Islet of Langerhans (tissue), 1 donor: ENCODE measurements around the gene ZFYVE9.
"Not testable (repeated sequence)": the region's sequence is repeated elsewhere in the genome, so short reads cannot be mapped to it uniquely, and the experiment has no call there.

Experiments
- FAIRE-seq: peaks from one replicate; lab custom pipeline; 2011; peaks lifted over from hg19 to GRCh38; lab: Jason Lieb, UNC

Gene ZFYVE9

GRCh38 chr1:52141513-52142219, at the start of gene ZFYVE9:
Gene ZFYVE9, plus strand, starts transcription at chr1:52142089. Its CDS starts 91,118 bp downstream, at chr1:52233207.
- FAIRE-seq = no peak

- not testable (repeated sequence) for FAIRE-seq
Measured at GRCh38 chr1:52094300-52094699, 47.6 kb upstream of the ZFYVE9 start.

GRCh38 chr1:52096216-52096615, 45.7 kb upstream of the ZFYVE9 start:
- FAIRE-seq = no peak

DNA sequence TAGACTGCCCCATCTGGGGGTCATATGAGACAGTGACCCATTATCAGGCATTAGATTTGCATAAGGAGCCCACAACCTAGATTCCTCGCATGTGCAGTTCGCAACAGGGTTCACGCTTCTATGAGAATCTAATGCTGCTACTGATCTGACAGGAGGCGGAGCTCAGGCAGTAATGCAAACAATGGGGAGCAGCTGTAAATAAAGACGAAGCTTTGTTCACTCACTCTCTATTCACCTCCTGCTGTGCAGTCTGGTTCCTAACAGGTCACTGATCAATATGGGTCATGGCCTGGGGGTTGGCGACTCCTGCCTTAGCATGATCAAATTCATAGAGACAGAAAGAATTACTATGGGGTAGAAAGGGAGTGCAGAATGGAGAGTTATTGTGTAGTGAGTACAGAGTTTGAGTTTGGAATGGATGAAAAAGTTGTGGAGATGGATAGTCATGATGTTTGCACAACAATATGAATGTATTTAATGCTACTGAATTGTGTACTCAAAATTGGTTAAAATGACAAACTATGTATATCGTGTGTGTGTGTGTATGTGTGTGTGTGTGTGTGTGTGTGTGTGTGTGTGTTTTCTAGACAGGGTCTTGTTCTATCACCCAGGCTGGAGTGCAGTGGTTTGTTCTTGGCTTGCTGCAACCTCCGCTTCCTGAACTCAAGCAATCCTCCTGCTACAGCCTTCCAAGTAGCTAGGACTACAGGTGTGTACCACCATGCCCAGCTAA, 43.6 kb upstream of the ZFYVE9 start:
- FAIRE-seq = no peak

- no peak for FAIRE-seq
Measured at GRCh38 chr1:52102336-52103013, 39.4 kb upstream of the ZFYVE9 start.

GRCh38 chr1:52111492-52111891, 30.4 kb upstream of the ZFYVE9 start:
- FAIRE-seq = no peak

DNA sequence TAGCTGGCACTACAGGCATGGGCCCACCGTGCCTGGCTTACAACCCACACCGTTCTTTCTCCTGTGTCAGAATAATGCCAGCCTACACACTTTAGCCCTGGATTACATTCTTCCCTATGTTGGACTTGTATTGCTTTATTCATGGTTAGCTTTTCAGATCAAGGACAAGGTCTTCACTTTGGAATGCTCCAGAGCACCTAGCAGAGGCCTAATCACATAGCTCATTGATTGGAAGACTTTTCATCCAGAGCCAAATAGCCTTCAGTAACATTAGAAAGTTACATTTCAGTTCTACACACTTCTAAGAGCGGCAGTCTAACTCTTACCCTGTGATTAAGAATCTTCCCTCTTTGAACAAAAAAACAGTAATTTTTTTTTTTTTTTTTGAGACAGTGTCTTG, 29.4 kb upstream of the ZFYVE9 start:
- no peak for FAIRE-seq

- FAIRE-seq = no peak
Measured at GRCh38 chr1:52119301-52120079, 22.4 kb upstream of the ZFYVE9 start.

DNA sequence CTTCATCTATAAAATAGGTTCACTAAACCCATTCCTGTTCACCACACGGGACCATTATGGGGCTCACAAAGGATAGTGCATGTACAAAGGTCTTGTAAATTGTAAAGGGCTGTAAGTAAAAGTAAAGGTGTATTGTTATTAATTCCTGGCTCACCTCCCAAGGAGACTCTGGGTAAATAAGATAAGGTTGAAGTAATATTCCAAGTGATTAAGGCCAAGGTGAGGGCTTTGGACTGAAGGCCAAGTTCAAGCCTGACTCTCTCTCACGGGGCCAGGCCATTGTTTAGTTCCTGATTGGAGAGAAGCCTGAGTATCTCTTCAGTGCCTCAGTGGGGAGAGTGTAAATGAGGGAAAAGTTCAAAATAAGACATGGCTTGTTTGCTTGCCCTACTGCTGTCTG, 19.5 kb upstream of the ZFYVE9 start:
- no peak for FAIRE-seq

DNA sequence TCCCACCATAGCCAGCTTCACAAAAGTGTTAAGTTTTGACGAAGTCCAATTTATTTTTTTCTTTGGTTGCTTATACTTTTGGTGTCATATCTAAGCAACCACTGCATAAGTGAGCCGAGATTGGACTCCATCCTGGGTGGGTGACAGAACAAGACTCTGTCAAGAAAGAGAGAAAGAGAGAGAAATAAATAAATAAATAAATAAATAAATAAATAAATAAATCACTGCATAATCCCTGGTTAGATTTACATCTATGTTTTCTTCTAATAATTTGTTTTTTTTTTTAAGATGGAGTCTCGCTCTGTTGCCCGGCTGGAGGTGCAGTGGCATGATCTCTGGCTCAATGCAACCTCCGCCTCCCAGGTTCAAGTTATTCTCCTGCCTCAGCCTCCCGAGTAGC, 18.3 kb upstream of the ZFYVE9 start:
- FAIRE-seq = no peak

- FAIRE-seq = no peak
Measured at GRCh38 chr1:52125736-52126359, 16.0 kb upstream of the ZFYVE9 start.

DNA sequence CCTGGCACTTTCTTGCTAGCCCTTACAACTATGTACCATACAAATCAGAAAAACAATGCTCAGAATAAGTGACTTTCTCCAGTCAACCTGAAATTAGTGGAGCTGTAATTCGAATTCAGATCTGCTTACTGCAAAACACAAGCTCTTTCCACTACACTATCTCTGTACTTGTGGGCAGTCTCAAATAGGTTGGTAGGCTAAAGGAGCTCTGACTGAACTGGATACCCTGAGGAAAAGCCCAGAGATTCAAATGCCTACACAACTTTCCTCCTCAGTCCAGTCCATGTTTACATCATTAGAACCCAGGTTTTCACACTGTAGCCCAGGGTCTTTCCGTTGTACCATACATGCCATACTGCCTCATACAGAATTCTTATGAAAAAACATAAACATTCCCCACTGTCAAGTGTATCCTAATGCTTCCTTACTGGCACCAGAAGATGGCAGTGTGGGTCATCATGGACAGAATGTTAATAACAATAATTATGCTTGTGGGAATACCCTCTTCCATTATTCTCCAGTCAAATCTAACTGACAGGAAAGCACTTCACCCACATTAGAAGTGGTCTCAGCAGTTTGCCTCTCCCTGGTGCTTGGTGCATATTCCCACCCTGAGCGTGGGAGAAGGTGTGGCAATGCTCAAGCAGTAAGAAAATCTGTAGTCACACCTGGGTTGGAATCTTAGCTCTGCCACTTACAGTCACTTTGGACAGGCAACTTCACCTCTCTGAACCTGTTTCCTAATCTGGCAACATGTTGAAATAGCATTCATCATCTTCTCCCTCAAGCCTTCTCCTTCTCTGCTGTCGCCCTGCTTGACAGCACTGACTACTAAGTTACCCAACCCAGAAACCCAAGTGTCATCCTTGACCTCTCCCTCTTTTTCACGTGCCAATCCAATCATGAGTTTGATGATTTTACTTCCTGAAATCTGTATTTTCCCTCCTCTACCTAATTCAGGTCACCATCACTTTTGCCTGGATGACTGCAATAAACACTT, 14.4 kb upstream of the ZFYVE9 start:
- FAIRE-seq = peak; percentile 95

DNA sequence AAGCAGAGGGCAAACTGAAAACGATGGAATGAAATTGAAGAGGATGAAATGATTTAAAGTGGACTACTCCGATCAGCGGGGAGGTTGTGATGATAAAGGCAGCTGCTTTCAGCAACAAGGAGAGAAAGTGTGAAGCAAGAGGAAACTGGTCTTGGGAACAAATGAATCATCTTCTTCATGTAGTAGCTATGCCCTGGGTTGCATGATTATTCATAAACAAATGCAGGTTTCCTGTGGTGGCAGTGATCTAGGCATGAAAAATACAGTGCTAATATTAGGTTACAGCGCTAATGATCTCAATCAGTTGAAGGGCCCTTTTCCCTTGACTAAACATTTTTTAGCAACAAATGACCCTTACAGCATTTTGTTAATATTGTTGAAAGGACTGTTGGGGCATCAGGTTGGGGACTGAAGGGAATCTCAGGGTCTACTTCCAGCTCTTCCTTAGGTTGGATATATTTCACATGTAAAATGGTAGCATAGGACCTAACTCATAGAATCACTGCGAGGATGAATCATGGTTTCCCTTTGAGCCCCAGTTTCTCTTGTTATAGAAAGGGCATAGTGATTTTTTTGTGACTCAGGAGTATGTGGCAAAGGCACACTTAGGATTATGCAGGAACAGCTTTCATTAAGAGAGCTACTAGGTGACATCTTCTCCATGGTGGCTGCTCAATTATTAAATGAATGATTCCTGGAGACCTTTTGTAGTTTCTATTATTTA, 1.9 kb upstream of the ZFYVE9 start:
- no peak for FAIRE-seq

GRCh38 chr1:52140633-52141512, 1.0 kb upstream of the ZFYVE9 start:
- no peak for FAIRE-seq

- FAIRE-seq = no peak
Measured at GRCh38 chr1:52142220-52143183, 613 bp downstream of the ZFYVE9 start.

- FAIRE-seq = no peak
Measured at GRCh38 chr1:52145137-52145536, 3.2 kb downstream of the ZFYVE9 start.

DNA sequence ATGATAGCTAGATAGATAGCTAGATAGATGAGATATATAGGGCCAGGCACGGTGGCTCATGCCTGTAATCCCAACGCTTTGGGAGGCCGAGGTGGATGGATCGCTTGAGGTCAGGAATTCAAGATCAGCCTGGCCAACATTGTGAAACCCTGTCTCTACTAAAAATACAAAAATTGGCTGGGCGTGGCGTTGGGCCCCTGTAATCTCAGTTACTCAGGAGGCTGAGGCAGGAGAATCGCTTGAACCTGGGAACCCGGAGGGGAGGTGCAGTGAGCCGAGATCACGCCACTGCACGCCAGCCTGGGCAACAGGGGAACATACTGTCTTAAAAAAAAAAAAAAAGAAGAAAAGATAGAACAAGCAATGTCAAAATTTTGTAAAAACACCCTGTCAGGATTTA, 8.6 kb downstream of the ZFYVE9 start:
- not testable (repeated sequence) for FAIRE-seq

GRCh38 chr1:52150946-52151345, 9.1 kb downstream of the ZFYVE9 start:
- FAIRE-seq = no peak
